ENCODE data around the gene DYRK1B. TPM values are rescaled to one million over a fixed set of nuclear protein-coding genes. Genes with fewer than 3 reads are reported as not detected.

DYRK1B gene
- total RNA-seq, 1 donor from 2014 or later, result 31.4 TPM

- Mint-ChIP-seq H3K36me3 (ENCODE audit: low read depth, unreplicated experiment) (peaks cover 28% of the 10 kb centered on the region), H3K4me1 (ENCODE audit: low read depth, unreplicated experiment) (peaks cover 17% of the 10 kb centered on the region), H3K27ac (ENCODE audit: unreplicated experiment) (no peak overlapping the region), H3K9me3 (ENCODE audit: unreplicated experiment) (peaks cover 2% of the 10 kb centered on the region), H3K27me3 (ENCODE audit: low read depth, unreplicated experiment) (no peaks in the 10 kb centered on the region), H3K4me3 (ENCODE audit: unreplicated experiment) (peak overlapping the region; percentile 62)
- peaks cover 26% of the 10 kb centered on the region for H3K36me3 ChIP-seq (ENCODE audit: insufficient read depth, low read length)
- H3K4me3 ChIP-seq (ENCODE audit: insufficient read depth, low read depth, low read length), result no peak overlapping the region
- peaks cover 26% of the 10 kb centered on the region for H3K79me2 ChIP-seq (ENCODE audit: insufficient read depth, low read length)
- peaks cover 12% of the 10 kb centered on the region for H4K20me1 ChIP-seq (ENCODE audit: insufficient read depth, low read length)
- H3K9me3 ChIP-seq (ENCODE audit: insufficient read depth, low read depth, low read length), result no peaks in the 10 kb centered on the region
- TF ChIP-seq, protein P1, sequence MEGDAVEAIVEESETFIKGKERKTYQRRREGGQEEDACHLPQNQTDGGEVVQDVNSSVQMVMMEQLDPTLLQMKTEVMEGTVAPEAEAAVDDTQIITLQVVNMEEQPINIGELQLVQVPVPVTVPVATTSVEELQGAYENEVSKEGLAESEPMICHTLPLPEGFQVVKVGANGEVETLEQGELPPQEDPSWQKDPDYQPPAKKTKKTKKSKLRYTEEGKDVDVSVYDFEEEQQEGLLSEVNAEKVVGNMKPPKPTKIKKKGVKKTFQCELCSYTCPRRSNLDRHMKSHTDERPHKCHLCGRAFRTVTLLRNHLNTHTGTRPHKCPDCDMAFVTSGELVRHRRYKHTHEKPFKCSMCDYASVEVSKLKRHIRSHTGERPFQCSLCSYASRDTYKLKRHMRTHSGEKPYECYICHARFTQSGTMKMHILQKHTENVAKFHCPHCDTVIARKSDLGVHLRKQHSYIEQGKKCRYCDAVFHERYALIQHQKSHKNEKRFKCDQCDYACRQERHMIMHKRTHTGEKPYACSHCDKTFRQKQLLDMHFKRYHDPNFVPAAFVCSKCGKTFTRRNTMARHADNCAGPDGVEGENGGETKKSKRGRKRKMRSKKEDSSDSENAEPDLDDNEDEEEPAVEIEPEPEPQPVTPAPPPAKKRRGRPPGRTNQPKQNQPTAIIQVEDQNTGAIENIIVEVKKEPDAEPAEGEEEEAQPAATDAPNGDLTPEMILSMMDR (IDR thresholded peaks at IDR 0.05; ENCODE audit: insufficient read depth, low read depth, low read length), result no peak
- TF ChIP-seq EZH2 (IDR thresholded peaks at IDR 0.05; ENCODE audit: insufficient read depth, low read length), result no peak
- H3K9ac ChIP-seq (ENCODE audit: low read length), result no peak overlapping the region
- no peak overlapping the region for H3K27ac ChIP-seq (ENCODE audit: low read depth, low read length)
- FAIRE-seq (no peak), DNase-seq (ENCODE audit: low read depth) (no peak)
- H3K4me2 ChIP-seq (ENCODE audit: low read length), result no peak overlapping the region
- peaks cover 6% of the 10 kb centered on the region for H3K4me1 ChIP-seq (ENCODE audit: insufficient read depth, low read length)
- H2AFZ ChIP-seq (ENCODE audit: low read depth, low read length), result no peak overlapping the region
- H3K27me3 ChIP-seq (ENCODE audit: insufficient read depth, low read length), result no peaks in the 10 kb centered on the region
Observed at GRCh38 chr19:39830847-39831246, 3.1 kb downstream of the DYRK1B start.

GRCh38 chr19:39830406-39830805 lies 3.6 kb downstream of the DYRK1B start:
- peaks cover 6% of the 10 kb centered on the region for H3K4me1 ChIP-seq (ENCODE audit: insufficient read depth, low read length)

DNA sequence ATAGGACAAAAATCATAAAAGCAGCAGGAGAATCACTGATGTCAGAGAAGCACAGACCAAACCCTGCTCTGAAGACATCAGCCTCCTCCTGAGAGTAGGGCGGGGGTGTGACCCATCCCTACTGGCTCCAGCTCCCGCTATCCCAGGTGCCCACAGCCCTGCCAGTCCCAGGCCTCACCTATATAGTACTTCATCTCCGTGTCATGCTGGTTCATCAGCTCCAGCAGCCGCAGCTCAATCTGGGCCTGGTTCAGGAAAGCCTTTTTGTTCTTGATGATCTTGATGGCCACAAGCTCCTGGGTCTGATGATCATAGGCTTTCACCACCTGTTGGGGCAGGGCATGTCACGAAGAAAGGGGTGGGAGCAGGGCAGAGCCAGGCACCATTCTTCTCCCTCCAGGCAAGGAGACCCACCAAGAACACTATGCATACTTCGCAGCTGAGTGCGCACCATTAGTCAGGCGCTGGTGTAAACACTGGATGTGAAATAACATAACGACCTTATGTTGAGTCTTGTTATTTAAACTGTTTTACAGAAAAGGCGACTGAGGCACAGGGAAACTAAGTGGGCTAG lies 4.2 kb downstream of the DYRK1B start:
- Histone ChIP-seq H2AFZ (ENCODE audit: low read depth, low read length) (no peak overlapping the region), H3K79me2 (ENCODE audit: insufficient read depth, low read length) (peaks cover 26% of the 10 kb centered on the region), H3K36me3 (ENCODE audit: insufficient read depth, low read length) (peaks cover 19% of the 10 kb centered on the region), H3K4me3 (ENCODE audit: insufficient read depth, low read depth, low read length) (no peak overlapping the region), H3K9ac (ENCODE audit: low read length) (no peak overlapping the region), H3K4me1 (ENCODE audit: insufficient read depth, low read length) (peaks cover 6% of the 10 kb centered on the region), H3K9me3 (ENCODE audit: insufficient read depth, low read depth, low read length) (no peaks in the 10 kb centered on the region), H4K20me1 (ENCODE audit: insufficient read depth, low read length) (peaks cover 12% of the 10 kb centered on the region), H3K4me2 (ENCODE audit: low read length) (no peak overlapping the region), H3K27me3 (ENCODE audit: insufficient read depth, low read length) (no peaks in the 10 kb centered on the region), H3K27ac (ENCODE audit: low read depth, low read length) (no peak overlapping the region)
- FAIRE-seq (no peak), DNase-seq (ENCODE audit: low read depth) (no peak)
- peaks cover 17% of the 10 kb centered on the region for H3K4me1 Mint-ChIP-seq (ENCODE audit: low read depth, unreplicated experiment)
- no peak overlapping the region for H3K4me3 Mint-ChIP-seq (ENCODE audit: unreplicated experiment)
- H3K9me3 Mint-ChIP-seq (ENCODE audit: unreplicated experiment), result peaks cover 2% of the 10 kb centered on the region
- TF ChIP-seq, protein P1 (IDR thresholded peaks at IDR 0.05; ENCODE audit: insufficient read depth, low read depth, low read length), result no peak
- no peak for TF ChIP-seq EZH2 (IDR thresholded peaks at IDR 0.05; ENCODE audit: insufficient read depth, low read length)
- no peaks in the 10 kb centered on the region for H3K27me3 Mint-ChIP-seq (ENCODE audit: low read depth, unreplicated experiment)
- peak overlapping the region; percentile 34 for H3K27ac Mint-ChIP-seq (ENCODE audit: unreplicated experiment)
- peaks cover 28% of the 10 kb centered on the region for H3K36me3 Mint-ChIP-seq (ENCODE audit: low read depth, unreplicated experiment)

More at GRCh38 chr19:39830406-39830805, 3.6 kb downstream of the DYRK1B start:
- no peaks in the 10 kb centered on the region for H3K27me3 Mint-ChIP-seq (ENCODE audit: low read depth, unreplicated experiment)
- no peak overlapping the region for H3K4me3 Mint-ChIP-seq (ENCODE audit: unreplicated experiment)
- FAIRE-seq, result no peak
- Histone ChIP-seq H3K27ac (ENCODE audit: low read depth, low read length) (no peak overlapping the region), H3K36me3 (ENCODE audit: insufficient read depth, low read length) (peaks cover 22% of the 10 kb centered on the region), H3K4me2 (ENCODE audit: low read length) (no peak overlapping the region), H2AFZ (ENCODE audit: low read depth, low read length) (no peak overlapping the region), H3K79me2 (ENCODE audit: insufficient read depth, low read length) (peaks cover 26% of the 10 kb centered on the region), H3K9ac (ENCODE audit: low read length) (no peak overlapping the region), H3K9me3 (ENCODE audit: insufficient read depth, low read depth, low read length) (no peaks in the 10 kb centered on the region), H3K4me3 (ENCODE audit: insufficient read depth, low read depth, low read length) (no peak overlapping the region), H3K27me3 (ENCODE audit: insufficient read depth, low read length) (no peaks in the 10 kb centered on the region), H4K20me1 (ENCODE audit: insufficient read depth, low read length) (peaks cover 12% of the 10 kb centered on the region)
- H3K4me1 Mint-ChIP-seq (ENCODE audit: low read depth, unreplicated experiment), result peaks cover 17% of the 10 kb centered on the region
- TF ChIP-seq, protein P1 (IDR thresholded peaks at IDR 0.05; ENCODE audit: insufficient read depth, low read depth, low read length), result no peak
- no peak for TF ChIP-seq EZH2 (IDR thresholded peaks at IDR 0.05; ENCODE audit: insufficient read depth, low read length)
- DNase-seq (ENCODE audit: low read depth), result no peak
- no peak overlapping the region for H3K27ac Mint-ChIP-seq (ENCODE audit: unreplicated experiment)
- peaks cover 2% of the 10 kb centered on the region for H3K9me3 Mint-ChIP-seq (ENCODE audit: unreplicated experiment)
- peaks cover 28% of the 10 kb centered on the region for H3K36me3 Mint-ChIP-seq (ENCODE audit: low read depth, unreplicated experiment)

Data from astrocyte (in vitro differentiated cells and primary cell).